Cardiac muscle cell (in vitro differentiated cells and primary cell): Measurements from ENCODE around the gene CPA3. TPM values are rescaled to one million over a fixed set of nuclear protein-coding genes. Genes with fewer than 3 reads are reported as not detected.

ENCODE experiments used
- DNase-seq, 2 donors: peaks; one replicate each; pipeline versions ENCODE4 v3.0.0 to v3.0.0-alpha.2; 2010 to 2017; ENCODE audit warnings: low read depth in 1 of 2, low spot score in 1 of 2
- H3K27ac ChIP-seq: fragments of 200-600 bp; sonication (generic); 2 replicates; pipeline ENCODE4 v1.5.1; 2016
- H3K27me3 ChIP-seq: fragments of 200-600 bp; sonication (generic); 2 replicates; pipeline ENCODE4 v1.6.0; 2016; ENCODE audit warnings: control low read depth
- H3K36me3 ChIP-seq: fragments of 200-600 bp; sonication (generic); 2 replicates; pipeline ENCODE4 v1.5.1; 2016; ENCODE audit warnings: control low read depth
- H3K4me1 ChIP-seq: fragments of 200-600 bp; sonication (generic); 2 replicates; pipeline ENCODE4 v1.8.1; 2017; ENCODE audit warnings: low read depth, mild to moderate bottlenecking, mixed run types
- H3K4me3 ChIP-seq: fragments of 200-600 bp; sonication (generic); 2 replicates; pipeline ENCODE4 v1.5.1; 2016; ENCODE audit warnings: mild to moderate bottlenecking
- H3K9me3 ChIP-seq: fragments of 200-600 bp; sonication (generic); 2 replicates; pipeline ENCODE4 v1.5.1; 2017; ENCODE audit warnings: low read depth, mild to moderate bottlenecking, control low read depth
- CTCF ChIP-seq: IDR thresholded peaks from 2 replicates; pipeline ENCODE4 v1.5.1; 2012; ENCODE audit warnings: low read depth, mild to moderate bottlenecking, low read length
- polyA plus RNA-seq: library from polyadenylated mRNA; unstranded; fragments of >200 nt; fragmentation: Nextera tagmentation; extraction: Ambion mirVana; gene quantifications from 2 replicates; pipeline ENCODE4 v1.2.1, GENCODE V29; 2016
- total RNA-seq: library from RNA; depleted of rRNA; stranded (reverse); fragments of >200 nt; gene quantifications from 2 replicates; pipeline ENCODE4 v1.2.3, GENCODE V29; 2016

CPA3 gene
- total and polyA plus RNA-seq, 2 experiments from 2014 or later, result not detected

- no peak for DNase-seq
- no peak overlapping the region for H3K4me3 ChIP-seq
- H3K27ac ChIP-seq, result no peak overlapping the region
- no peaks in the 10 kb centered on the region for H3K27me3 ChIP-seq
- H3K36me3 ChIP-seq, result no peaks in the 10 kb centered on the region
- H3K4me1 ChIP-seq, result no peaks in the 10 kb centered on the region
- H3K9me3 ChIP-seq, result no peaks in the 10 kb centered on the region
- TF ChIP-seq CTCF, result no peak
These were observed 46.5 kb downstream of the CPA3 start for GRCh38 chr3:148911592-148911991.

- Histone ChIP-seq H3K4me3 (no peak overlapping the region), H3K27me3 (no peaks in the 10 kb centered on the region), H3K4me1 (no peaks in the 10 kb centered on the region), H3K36me3 (no peaks in the 10 kb centered on the region), H3K9me3 (no peaks in the 10 kb centered on the region), H3K27ac (no peak overlapping the region)
- DNase-seq, result no peak
- no peak for TF ChIP-seq CTCF
These were observed 50.0 kb downstream of the CPA3 start for GRCh38 chr3:148914936-148915690.

GRCh38 chr3:148916132-148916531 is 51.0 kb downstream of the CPA3 start:
- H3K4me3 ChIP-seq, result no peak overlapping the region
- H3K27me3 ChIP-seq, result no peaks in the 10 kb centered on the region
- H3K27ac ChIP-seq, result no peak overlapping the region
- no peak for TF ChIP-seq CTCF
- H3K9me3 ChIP-seq, result no peaks in the 10 kb centered on the region
- H3K4me1 ChIP-seq, result no peaks in the 10 kb centered on the region
- DNase-seq, result no peak
- H3K36me3 ChIP-seq, result no peaks in the 10 kb centered on the region

- H3K9me3 ChIP-seq, result no peaks in the 10 kb centered on the region
- TF ChIP-seq CTCF, result no peak
- DNase-seq, result no peak
- H3K27me3 ChIP-seq, result peaks cover 15% of the 10 kb centered on the region
- H3K4me3 ChIP-seq, result no peak overlapping the region
- H3K27ac ChIP-seq, result no peak overlapping the region
- no peaks in the 10 kb centered on the region for H3K4me1 ChIP-seq
- no peaks in the 10 kb centered on the region for H3K36me3 ChIP-seq
These were observed 57.4 kb downstream of the CPA3 start for GRCh38 chr3:148922467-148922866.

GRCh38 chr3:148923592-148923991 is 58.5 kb downstream of the CPA3 start:
- DNase-seq, result no peak
- no peak overlapping the region for H3K27ac ChIP-seq
- no peak for TF ChIP-seq CTCF
- H3K4me3 ChIP-seq, result no peak overlapping the region
- no peaks in the 10 kb centered on the region for H3K4me1 ChIP-seq
- no peaks in the 10 kb centered on the region for H3K36me3 ChIP-seq
- no peaks in the 10 kb centered on the region for H3K9me3 ChIP-seq
- peaks cover 15% of the 10 kb centered on the region for H3K27me3 ChIP-seq
